Left lung (tissue), 10 donors: Measurements from ENCODE around the gene SIN3B. TPM values are rescaled to one million over a fixed set of nuclear protein-coding genes. Genes with fewer than 3 reads are reported as not detected.

Experiments
- ATAC-seq: fragments of 200-7000 bp; cut with Tn5 transposase; one replicate; pipeline ENCODE4 v1.9.1; 2020; ENCODE audit warnings: moderate library complexity
- DNase-seq, 4 donors: peaks; one replicate each; pipeline ENCODE4 v3.0.0-alpha.2; 2013 to 2020
- H3K27ac ChIP-seq, 2 donors: fragments of 200-600 bp; sonication (generic) in 1 of 2; one replicate each; pipeline versions ENCODE4 v1.5.0 to v1.8.0; 2020 to 2021
- H3K27me3 ChIP-seq, 2 donors: fragments of 200-600 bp; sonication (generic) in 1 of 2; one replicate each; pipeline versions ENCODE4 v1.5.0 to v1.8.0; 2020 to 2021
- H3K36me3 ChIP-seq, 2 donors: fragments of 200-600 bp; sonication (generic) in 1 of 2; one replicate each; pipeline versions ENCODE4 v1.5.0 to v1.8.0; 2020 to 2021
- H3K4me1 ChIP-seq, 2 donors: fragments of 200-600 bp; one replicate each; pipeline ENCODE4 v1.8.0; 2021
- H3K4me3 ChIP-seq, 2 donors: fragments of 200-600 bp; sonication (generic) in 1 of 2; one replicate each; pipeline versions ENCODE4 v1.5.0 to v1.8.0; 2020 to 2021; ENCODE audit warnings: mild to moderate bottlenecking in 1 of 2
- H3K9me3 ChIP-seq, 2 donors: fragments of 200-600 bp; sonication (generic) in 1 of 2; one replicate each; pipeline versions ENCODE4 v1.5.0 to v1.8.0; 2020 to 2021
- intact Hi-C, 2 donors: fragments of 100-400 bp; cut with DNase I; formaldehyde crosslinking; loops; one replicate each; pipeline versions ENCODE4 v1.11.2 to v1.14.2; 2022
- polyA plus RNA-seq, 6 donors: library from polyadenylated mRNA; unstranded; fragments of 120-200 nt; gene quantifications; one replicate each; pipeline ENCODE4 v1.2.1, GENCODE V29; 2013; ENCODE audit not compliant: insufficient read length in 6 of 6
- total RNA-seq, 2 donors: library from RNA; stranded (reverse); fragmentation: NEBNext Ultra II Directional; extraction: Animal tissue kit (Norgen Biotek cat#: 25700); gene quantifications; one replicate each; pipeline ENCODE4 v1.2.1, GENCODE V29; 2021
- TF ChIP-seq, protein P1 (sequence below), 2 donors: fragments of 200-600 bp; sonication (generic) in 1 of 2; IDR thresholded peaks; one replicate each; pipeline versions ENCODE4 v1.5.0 to v1.8.0; 2021; ENCODE audit warnings: antibody characterized with exemption in 2 of 2
- donor health status: DM: no; HTN: yes; CAD: no.
- donor health status: DM: no; HTN: no; CAD: no.

The SIN3B gene
- total and polyA plus RNA-seq, 8 donors: 46.3 to 91.1 (median 69.5) TPM

- Histone ChIP-seq H3K9me3 (peaks cover 0 to 15% of the 10 kb centered on the region in 2 donors), H3K4me1 (no peaks in the 10 kb centered on the region), H3K36me3 (no peaks in the 10 kb centered on the region), H3K27me3 (no peaks in the 10 kb centered on the region), H3K4me3 (no peak overlapping the region), H3K27ac (no peak overlapping the region)
- TF ChIP-seq, protein P1, sequence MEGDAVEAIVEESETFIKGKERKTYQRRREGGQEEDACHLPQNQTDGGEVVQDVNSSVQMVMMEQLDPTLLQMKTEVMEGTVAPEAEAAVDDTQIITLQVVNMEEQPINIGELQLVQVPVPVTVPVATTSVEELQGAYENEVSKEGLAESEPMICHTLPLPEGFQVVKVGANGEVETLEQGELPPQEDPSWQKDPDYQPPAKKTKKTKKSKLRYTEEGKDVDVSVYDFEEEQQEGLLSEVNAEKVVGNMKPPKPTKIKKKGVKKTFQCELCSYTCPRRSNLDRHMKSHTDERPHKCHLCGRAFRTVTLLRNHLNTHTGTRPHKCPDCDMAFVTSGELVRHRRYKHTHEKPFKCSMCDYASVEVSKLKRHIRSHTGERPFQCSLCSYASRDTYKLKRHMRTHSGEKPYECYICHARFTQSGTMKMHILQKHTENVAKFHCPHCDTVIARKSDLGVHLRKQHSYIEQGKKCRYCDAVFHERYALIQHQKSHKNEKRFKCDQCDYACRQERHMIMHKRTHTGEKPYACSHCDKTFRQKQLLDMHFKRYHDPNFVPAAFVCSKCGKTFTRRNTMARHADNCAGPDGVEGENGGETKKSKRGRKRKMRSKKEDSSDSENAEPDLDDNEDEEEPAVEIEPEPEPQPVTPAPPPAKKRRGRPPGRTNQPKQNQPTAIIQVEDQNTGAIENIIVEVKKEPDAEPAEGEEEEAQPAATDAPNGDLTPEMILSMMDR (IDR thresholded peaks at IDR 0.05): no peak
- intact Hi-C loops: no loop called here
- DNase-seq (peak in 1 of 4 donors; percentile 60), ATAC-seq (no peak)
Measured at GRCh38 chr19:16921766-16922591, 92.8 kb downstream of the SIN3B start.

DNA sequence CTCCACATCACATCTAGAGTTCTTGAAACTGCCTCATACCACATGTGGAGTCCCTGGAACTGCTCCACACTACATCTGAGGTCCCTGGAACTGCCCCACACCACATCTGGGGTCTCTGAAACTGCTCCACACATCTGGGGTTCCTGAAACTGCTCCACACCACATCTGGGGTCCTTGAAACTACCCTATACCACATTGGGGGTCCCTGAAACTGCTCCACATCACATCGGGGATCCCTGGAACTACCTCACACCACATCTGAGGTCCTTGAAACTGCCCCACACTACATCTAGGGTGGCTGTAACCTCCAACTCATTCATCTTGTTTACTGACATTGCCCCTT, 93.4 kb downstream of the SIN3B start:
- intact Hi-C loops: no loop called here
- ATAC-seq (no peak), DNase-seq (no peak)
- H3K27me3 ChIP-seq: no peaks in the 10 kb centered on the region
- H3K4me3 ChIP-seq: no peak overlapping the region
- no peaks in the 10 kb centered on the region for H3K36me3 ChIP-seq
- no peaks in the 10 kb centered on the region for H3K4me1 ChIP-seq
- no peak overlapping the region for H3K27ac ChIP-seq
- TF ChIP-seq, protein P1 (IDR thresholded peaks at IDR 0.05): no peak
- peaks cover 0 to 15% of the 10 kb centered on the region in 2 donors for H3K9me3 ChIP-seq

- H3K27me3 ChIP-seq: no peaks in the 10 kb centered on the region
- peaks cover 0 to 15% of the 10 kb centered on the region in 2 donors for H3K9me3 ChIP-seq
- intact Hi-C loops: no loop called here
- no peak overlapping the region for H3K4me3 ChIP-seq
- ATAC-seq (no peak), DNase-seq (peak in 1 of 4 donors; percentile 61)
- H3K36me3 ChIP-seq: no peaks in the 10 kb centered on the region
- no peaks in the 10 kb centered on the region for H3K4me1 ChIP-seq
- TF ChIP-seq, protein P1 (IDR thresholded peaks at IDR 0.05): no peak
- H3K27ac ChIP-seq: no peak overlapping the region
Measured at GRCh38 chr19:16922949-16923348, 93.8 kb downstream of the SIN3B start.

DNA sequence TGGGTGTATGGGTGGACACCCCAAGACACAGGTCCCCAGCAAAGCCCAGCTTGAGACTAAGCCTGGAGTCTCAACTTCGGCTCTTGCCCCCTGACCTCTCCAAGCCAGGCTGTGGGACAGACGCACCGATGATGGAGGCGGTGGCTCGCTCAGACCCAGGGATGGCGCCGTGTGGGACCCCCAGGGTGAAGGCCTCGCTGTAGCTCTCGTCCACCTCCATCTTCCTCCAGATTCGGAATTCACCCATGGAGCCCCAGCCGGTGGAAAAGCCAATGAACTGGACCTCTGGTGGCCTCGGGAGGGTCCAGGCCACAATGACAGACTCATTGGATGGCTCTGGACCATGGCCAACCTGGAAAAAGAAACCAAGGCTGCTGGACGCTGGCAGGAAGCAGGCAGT, 98.7 kb downstream of the SIN3B start:
- H3K4me1 ChIP-seq: no peaks in the 10 kb centered on the region
- DNase-seq: no peak
- no peak overlapping the region for H3K4me3 ChIP-seq
- intact Hi-C loops: no loop called here
- ATAC-seq: no peak
- no peaks in the 10 kb centered on the region for H3K36me3 ChIP-seq
- no peak overlapping the region for H3K27ac ChIP-seq
- H3K27me3 ChIP-seq: no peaks in the 10 kb centered on the region
- TF ChIP-seq, protein P1 (IDR thresholded peaks at IDR 0.05): no peak
- H3K9me3 ChIP-seq: peaks cover 0 to 8% of the 10 kb centered on the region in 2 donors

DNA sequence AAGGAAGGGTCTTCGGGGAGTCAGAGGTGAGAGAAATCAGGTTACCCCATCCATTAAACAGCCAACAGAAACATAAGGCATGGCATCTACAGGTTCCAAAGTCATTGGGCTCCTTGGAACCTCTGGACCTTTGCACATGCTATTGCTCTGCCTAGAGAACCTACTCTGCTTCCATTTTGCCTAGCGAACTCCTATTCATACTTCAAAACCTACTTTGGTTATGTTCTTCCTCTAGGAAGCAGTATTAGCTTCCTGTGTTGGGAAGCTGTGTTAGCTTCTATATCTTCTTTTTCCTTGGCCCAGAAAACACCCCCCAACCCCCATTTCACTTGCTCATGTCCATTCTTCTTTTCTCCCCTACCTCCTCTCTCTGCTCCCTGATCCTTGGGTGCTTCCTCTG, 99.2 kb downstream of the SIN3B start:
- TF ChIP-seq, protein P1 (IDR thresholded peaks at IDR 0.05): no peak
- ATAC-seq: no peak
- H3K27ac ChIP-seq: no peak overlapping the region
- H3K36me3 ChIP-seq: no peaks in the 10 kb centered on the region
- DNase-seq: no peak
- no peaks in the 10 kb centered on the region for H3K27me3 ChIP-seq
- no peaks in the 10 kb centered on the region for H3K4me1 ChIP-seq
- H3K9me3 ChIP-seq: peaks cover 0 to 10% of the 10 kb centered on the region in 2 donors
- no peak overlapping the region for H3K4me3 ChIP-seq
- intact Hi-C loops: no loop called here
